Psoas muscle (tissue), 8 donors: ENCODE measurements around the gene VTI1B. TPM values are rescaled to one million over a fixed set of nuclear protein-coding genes. Genes with fewer than 3 reads are reported as not detected.

Experiments used
- ATAC-seq, 4 donors: fragments of 200-7000 bp; cut with Tn5 transposase; one replicate each; pipeline ENCODE4 v1.9.1; 2020; ENCODE audit warnings: moderate library complexity in 3 of 4, mild to moderate bottlenecking in 2 of 4
- DNase-seq, 2 donors: peaks; one replicate each; pipeline ENCODE4 v3.0.0-alpha.2; 2020
- H3K27ac ChIP-seq: fragments of 200-600 bp; one replicate; pipeline ENCODE4 v1.8.0; 2022
- H3K27me3 ChIP-seq, 3 donors: fragments of 200-600 bp in 1 of 3; one replicate each; pipeline versions ENCODE4 v1.6.1 to v1.8.0; 2013 to 2022; ENCODE audit warnings: low read length in 2 of 3, mild to moderate bottlenecking in 2 of 3, moderate library complexity in 1 of 3; ENCODE audit not compliant: insufficient read depth in 3 of 3
- H3K36me3 ChIP-seq, 2 donors: fragments of 200-600 bp in 1 of 2; one replicate each; pipeline versions ENCODE4 v1.6.1 to v1.8.0; 2013 to 2022; ENCODE audit warnings: low read depth in 1 of 2, mild to moderate bottlenecking in 1 of 2, moderate library complexity in 1 of 2; ENCODE audit not compliant: insufficient read depth in 1 of 2
- H3K4me1 ChIP-seq: fragments of 200-600 bp; one replicate; pipeline ENCODE4 v1.8.0; 2022
- H3K4me3 ChIP-seq: fragments of 200-600 bp; one replicate; pipeline ENCODE4 v1.8.0; 2022; ENCODE audit warnings: mild to moderate bottlenecking
- H3K9me3 ChIP-seq: fragments of 200-600 bp; one replicate; pipeline ENCODE4 v1.8.0; 2022
- CTCF ChIP-seq: fragments of 200-600 bp; IDR thresholded peaks from one replicate; pipeline ENCODE4 v1.8.0; 2022; ENCODE audit warnings: antibody characterized with exemption
- WGBS, 3 donors: extraction: QIAGEN DNeasy Blood & Tissue Kit; methylation state at CpG; one replicate each; pipeline versions ENCODE4 v1.1.6 to v1.1.7; 2013; 5-methylcytosine and 5-hydroxymethylcytosine counted together
- intact Hi-C, 2 donors: fragments of 100-400 bp; cut with DNase I; formaldehyde crosslinking; loops; one replicate each; pipeline versions ENCODE4 v1.11.0 to v1.14.2; 2022
- polyA plus RNA-seq, 3 donors: library from polyadenylated mRNA; stranded (reverse); fragments of 200-250 nt; gene quantifications; one replicate each; pipeline ENCODE4 v1.2.3, GENCODE V29; 2013
- total RNA-seq, 4 donors: library from RNA; stranded (reverse); fragmentation: NEBNext Ultra II Directional in 2 of 4; extraction: Animal tissue kit (Norgen Biotek cat#: 25700) in 2 of 4; gene quantifications; one replicate each; pipeline versions ENCODE4 v1.2.1 to v1.2.4, GENCODE V29; 2021 to 2023
- donor health status: healthy with polysubstance abuse.
- donor health status: DM: no; HTN: no; CAD: no; lungs with moderate emphysema.
- donor health status: Bipolar disorder and iron deficiency.
- donor health status: healthy.
- donor health status: DM: yes; HTN: yes; CAD: no.
- donor health status: DM: no; HTN: no; CAD: no.
- donor health status: DM: no; HTN: no; CAD: no.
- donor health status: DM: yes; HTN: yes; CAD: no.

The VTI1B gene
- total and polyA plus RNA-seq, 7 donors, result 61.3 to 110 (median 89.7) TPM

- peak; percentile 82 to 90 for DNase-seq
- TF ChIP-seq CTCF, result no peak
- H3K36me3 ChIP-seq, result peaks cover 0 to 28% of the 10 kb centered on the region in 2 donors
- peak; percentile 97 to 100 (median 98) for ATAC-seq
- no peaks in the 10 kb centered on the region for H3K9me3 ChIP-seq
- H3K4me1 ChIP-seq, result peaks cover 8% of the 10 kb centered on the region
- no peaks in the 10 kb centered on the region for H3K27me3 ChIP-seq
- WGBS, 3 donors, result 0 to 1% (median 0%) methylated on average over 25 of the region's 25 CpGs
- peak within 1 kb of the TSS; percentile 67 for H3K27ac ChIP-seq
- intact Hi-C loops, result no loop called here
- peak within 1 kb of the TSS; percentile 94 for H3K4me3 ChIP-seq
Measured at GRCh38 chr14:67695394-67695949, 21.0 kb upstream of the VTI1B start, which contains the start of gene RDH11. Gene RDH11, minus strand, starts transcription at chr14:67695764. Its CDS starts 61 bp downstream, at chr14:67695703.

- Histone ChIP-seq H3K4me3 (peak overlapping the region; percentile 94), H3K9me3 (no peaks in the 10 kb centered on the region), H3K27me3 (no peaks in the 10 kb centered on the region), H3K36me3 (peaks cover 2 to 34% of the 10 kb centered on the region in 2 donors), H3K4me1 (peaks cover 8% of the 10 kb centered on the region), H3K27ac (peak overlapping the region; percentile 67)
- peak; percentile 44 to 56 for DNase-seq
- no peak for TF ChIP-seq CTCF
- intact Hi-C loops, result no loop called here
- WGBS, 3 donors, result 5 to 7% (median 5%) methylated on average over 21 of the region's 21 CpGs
- peak; percentile 36 to 51 (median 46) for ATAC-seq
Measured at GRCh38 chr14:67694791-67695393, 20.5 kb upstream of the VTI1B start.

GRCh38 chr14:67690011-67690410 lies 15.6 kb upstream of the VTI1B start:
- intact Hi-C loops, result no loop called here
- ATAC-seq (no peak), DNase-seq (no peak)
- Histone ChIP-seq H3K9me3 (no peaks in the 10 kb centered on the region), H3K27me3 (no peaks in the 10 kb centered on the region), H3K36me3 (peaks cover 10 to 80% of the 10 kb centered on the region in 2 donors), H3K4me1 (peaks cover 6% of the 10 kb centered on the region), H3K4me3 (no peak overlapping the region), H3K27ac (no peak overlapping the region)
- 97 to 98% (median 97%) methylated on average over 4 of the region's 4 CpGs for WGBS, 3 donors
- no peak for TF ChIP-seq CTCF

GRCh38 chr14:67683842-67684241 lies 9.4 kb upstream of the VTI1B start:
- Histone ChIP-seq H3K4me1 (no peaks in the 10 kb centered on the region), H3K27me3 (no peaks in the 10 kb centered on the region), H3K4me3 (no peak overlapping the region), H3K36me3 (peaks cover 3 to 59% of the 10 kb centered on the region in 2 donors), H3K9me3 (no peaks in the 10 kb centered on the region), H3K27ac (no peak overlapping the region)
- ATAC-seq (no peak), DNase-seq (no peak)
- TF ChIP-seq CTCF, result no peak
- intact Hi-C loops, result no loop called here
